Measurements from ENCODE around the gene HSDL2.

GRCh38 chr9:112396416-112396815 lies 16.5 kb downstream of the HSDL2 start:
- TF ChIP-seq CTCF (IDR thresholded peaks at IDR 0.05) = no peak
- TF ChIP-seq POLR2A (IDR thresholded peaks at IDR 0.05) = no peak

All from gastroesophageal sphincter (tissue), 3 donors.